Stimulated activated naive CD8-positive, alpha-beta T cell treated with anti-CD3 and anti-CD28 coated beads, Interleukin-15, Interleukin-2, amounts not matched to agents 100 U/mL and 50 U/mL, for 24 hours (primary cell): Measurements from ENCODE around the gene GPR37.

Experiments
- ATAC-seq: fragments of 150-1000 bp; cut with Tn5 transposase; one replicate; pipeline ENCODE4 v1.10.0; 2021
- DNase-seq: peaks from one replicate; pipeline ENCODE4 v3.0.0; 2021

GPR37 gene

DNA sequence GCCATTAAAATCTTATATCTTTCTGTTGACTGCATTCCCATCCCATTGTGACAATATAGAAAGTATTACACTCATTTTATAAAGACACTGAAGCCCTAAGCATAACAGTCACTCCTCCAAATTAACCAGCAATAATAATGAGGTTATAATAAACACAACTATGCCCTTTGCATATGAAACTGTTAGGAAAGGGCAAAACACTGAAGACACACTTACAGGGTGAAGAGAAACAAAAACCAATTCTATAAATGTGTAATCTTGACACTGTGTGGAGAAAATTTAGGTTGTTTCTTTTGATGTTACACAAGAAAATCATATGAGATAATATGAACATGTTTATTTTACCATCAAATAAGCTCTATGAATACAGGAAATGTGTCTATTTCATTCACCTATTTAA lies 14.0 kb upstream of the GPR37 start:
- no peak for DNase-seq

DNA sequence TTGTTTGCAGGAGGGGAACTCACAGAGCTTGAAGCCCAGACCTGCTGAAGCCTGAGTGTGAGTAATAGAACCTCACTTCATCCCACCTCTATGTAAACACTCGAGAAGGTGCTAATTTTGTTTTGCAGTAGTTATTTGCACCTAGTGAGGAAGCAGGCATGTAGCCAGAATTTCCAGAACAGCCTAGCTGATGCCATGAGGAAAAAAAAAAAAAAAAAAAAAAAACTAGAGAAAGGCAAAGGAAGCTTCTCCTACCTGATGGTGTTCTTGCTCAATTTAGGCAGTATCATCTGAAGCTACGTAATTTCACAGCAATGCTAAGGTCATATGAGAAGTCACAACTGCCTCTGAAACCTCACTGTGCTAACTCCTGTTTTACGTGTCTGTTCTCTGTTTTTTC lies 13.6 kb upstream of the GPR37 start:
- ATAC-seq = no peak
- no peak for DNase-seq

More for the DNA sequence above, 14.0 kb upstream of the GPR37 start:
- no peak for ATAC-seq

DNA sequence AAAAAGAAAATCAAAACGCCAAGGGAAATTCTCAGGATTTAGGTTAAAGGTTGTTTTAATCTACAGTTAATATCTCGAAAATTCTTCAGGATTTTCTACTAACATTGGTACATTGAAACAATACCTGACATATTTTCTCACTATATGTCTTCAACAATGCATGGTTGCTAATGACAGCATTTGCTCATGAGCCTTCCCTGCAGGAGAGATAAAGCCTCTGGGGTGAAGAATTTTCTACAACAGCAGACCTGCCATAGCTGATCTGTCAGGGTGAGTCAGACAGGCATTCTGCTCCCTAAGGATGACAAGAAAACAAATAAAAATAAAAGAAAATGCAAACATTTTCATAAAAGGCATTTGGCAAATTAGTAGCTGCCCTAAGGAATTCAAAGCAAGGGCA lies 11.7 kb upstream of the GPR37 start:
- DNase-seq (no peak), ATAC-seq (no peak)

DNA sequence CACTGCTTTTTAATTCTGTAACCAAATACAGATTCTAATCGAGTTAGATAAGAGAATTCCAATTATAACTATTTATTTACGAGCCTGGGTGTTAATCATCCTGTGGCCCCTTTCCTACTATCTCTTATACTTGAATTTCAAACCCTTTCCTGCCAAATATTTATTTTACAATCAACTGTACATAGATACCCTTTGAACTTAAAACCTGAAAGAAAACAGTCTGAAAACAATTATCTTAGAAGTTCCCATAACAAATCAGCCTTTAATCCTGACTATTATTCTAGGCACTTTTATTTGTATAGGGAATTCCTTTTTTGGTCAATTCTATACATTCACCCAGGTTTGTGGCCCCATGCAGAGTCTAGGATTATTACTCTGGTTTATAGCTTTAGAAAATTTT lies 10.6 kb upstream of the GPR37 start:
- ATAC-seq (no peak), DNase-seq (no peak)

DNA sequence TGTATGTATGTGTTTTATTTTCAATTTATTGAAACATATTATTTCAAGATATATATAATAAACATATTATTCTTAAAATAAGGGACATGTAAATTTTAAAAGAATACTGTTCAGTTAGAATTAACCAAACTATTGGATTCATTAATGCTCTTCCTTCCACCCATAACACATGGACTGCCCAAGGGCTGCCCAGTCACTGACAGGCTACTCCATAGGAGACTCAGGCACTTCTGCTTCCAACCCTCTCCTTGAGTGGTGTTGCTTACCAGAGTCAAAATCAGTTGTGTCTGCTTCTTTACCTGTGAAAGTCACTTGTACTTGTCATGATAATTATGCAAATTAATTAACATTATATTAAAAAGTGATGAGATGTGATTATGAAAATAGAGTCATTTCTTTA lies 9.8 kb upstream of the GPR37 start:
- DNase-seq (no peak), ATAC-seq (no peak)

DNA sequence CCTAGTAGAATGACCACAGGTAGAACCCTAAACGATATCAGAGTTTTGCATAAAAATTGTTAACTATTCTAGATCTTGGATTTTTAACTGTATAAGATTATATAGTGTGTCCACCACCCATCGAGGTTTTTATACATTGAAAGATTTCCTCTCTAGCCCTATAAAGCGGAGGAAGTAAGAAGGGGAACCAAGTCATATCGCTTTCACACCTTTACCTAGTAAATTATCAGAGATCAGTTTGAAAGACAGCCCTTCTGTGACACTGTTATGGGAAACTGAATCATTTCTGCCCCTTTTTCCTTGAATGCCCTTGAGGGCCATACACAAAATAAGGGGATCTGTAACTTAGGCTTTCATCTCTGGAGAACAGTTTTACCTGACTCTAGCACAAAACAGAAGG lies 8.3 kb upstream of the GPR37 start:
- DNase-seq (no peak), ATAC-seq (no peak)

DNA sequence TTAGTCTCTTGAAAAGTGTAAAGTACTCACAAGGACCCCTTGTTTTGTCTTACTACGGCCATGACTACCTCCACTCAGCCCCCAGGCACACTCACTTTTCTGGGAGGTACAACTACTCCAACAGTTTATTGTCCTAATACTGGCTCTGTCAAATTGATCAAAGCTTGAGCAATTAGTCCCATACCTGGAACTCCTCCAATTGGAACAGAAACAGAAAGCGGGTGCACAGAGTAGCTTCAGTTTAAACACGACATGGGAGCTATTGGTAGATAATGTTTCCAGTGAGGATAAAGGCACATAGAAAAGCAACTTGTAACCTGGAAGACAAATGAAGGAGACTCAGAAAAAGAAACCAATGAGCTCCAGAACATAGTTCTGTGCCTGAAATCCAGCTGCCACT lies 7.7 kb upstream of the GPR37 start:
- ATAC-seq (no peak), DNase-seq (no peak)

DNA sequence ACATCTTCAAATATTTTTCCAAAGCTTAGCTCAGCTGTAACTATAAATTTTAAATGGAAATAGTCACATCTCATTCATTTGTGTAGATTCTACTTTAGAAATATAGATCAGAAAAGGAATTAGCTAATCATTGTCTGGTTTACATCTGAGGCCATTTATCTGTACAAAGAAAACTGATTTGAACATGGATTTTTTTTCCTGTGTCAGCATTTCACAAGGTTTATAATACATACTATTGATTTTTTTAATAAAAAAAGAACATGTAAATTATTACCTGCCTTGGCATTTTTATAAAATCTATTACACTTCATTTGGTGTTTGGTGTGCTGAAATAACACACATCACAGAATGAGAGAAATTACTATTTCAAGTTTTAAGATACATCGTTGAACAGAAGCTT lies 3.5 kb upstream of the GPR37 start:
- ATAC-seq = no peak

DNA sequence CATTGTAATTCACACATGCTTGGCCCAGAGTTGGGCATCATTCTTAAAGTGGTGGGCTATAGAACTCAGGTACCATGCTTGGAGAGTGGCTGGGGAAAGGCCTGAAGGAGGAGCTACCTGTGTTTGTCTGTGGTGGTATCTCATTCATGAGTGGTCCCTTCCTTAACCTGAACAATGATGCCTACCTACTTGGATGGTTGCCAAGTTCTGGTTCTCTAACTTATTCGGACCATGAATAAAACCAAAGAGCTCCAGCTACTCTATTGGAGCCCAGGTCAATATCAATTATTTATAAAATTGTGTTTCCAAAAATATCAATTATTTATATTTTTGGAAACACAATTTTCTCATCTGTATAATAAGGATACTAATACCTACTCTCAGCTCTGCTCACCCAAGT lies 2.9 kb upstream of the GPR37 start:
- DNase-seq = no peak
- no peak for ATAC-seq

More for the DNA sequence above, 3.5 kb upstream of the GPR37 start:
- DNase-seq = no peak

DNA sequence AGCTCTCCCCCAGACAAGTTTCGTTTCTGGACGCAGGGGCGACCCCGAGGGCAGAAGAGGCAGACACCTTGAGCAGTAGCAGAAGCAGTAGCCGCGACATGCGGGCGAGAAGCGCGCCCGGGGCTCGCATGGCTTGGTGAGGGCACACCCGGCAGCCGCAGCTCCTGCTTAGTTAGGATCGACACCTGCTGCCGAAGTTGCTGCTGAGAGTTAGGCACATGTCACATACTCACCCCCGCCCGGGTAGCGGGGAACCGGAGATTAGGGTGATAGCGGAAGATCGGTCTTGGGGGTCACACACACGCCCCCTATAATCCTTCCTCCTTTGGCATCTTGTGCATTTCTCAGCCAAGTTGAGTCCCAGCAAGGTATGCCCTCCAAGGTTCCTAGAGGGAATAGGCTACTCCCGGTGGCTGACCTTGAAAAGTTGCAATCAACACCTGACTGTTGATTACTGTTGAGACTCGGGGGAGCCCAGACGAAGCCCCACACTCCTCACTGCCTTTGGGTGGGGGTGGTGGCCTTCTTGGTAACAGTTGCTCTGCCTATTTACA lies 668 bp downstream of the GPR37 start:
- DNase-seq (peak; percentile 16), ATAC-seq (peak; percentile 30)

DNA sequence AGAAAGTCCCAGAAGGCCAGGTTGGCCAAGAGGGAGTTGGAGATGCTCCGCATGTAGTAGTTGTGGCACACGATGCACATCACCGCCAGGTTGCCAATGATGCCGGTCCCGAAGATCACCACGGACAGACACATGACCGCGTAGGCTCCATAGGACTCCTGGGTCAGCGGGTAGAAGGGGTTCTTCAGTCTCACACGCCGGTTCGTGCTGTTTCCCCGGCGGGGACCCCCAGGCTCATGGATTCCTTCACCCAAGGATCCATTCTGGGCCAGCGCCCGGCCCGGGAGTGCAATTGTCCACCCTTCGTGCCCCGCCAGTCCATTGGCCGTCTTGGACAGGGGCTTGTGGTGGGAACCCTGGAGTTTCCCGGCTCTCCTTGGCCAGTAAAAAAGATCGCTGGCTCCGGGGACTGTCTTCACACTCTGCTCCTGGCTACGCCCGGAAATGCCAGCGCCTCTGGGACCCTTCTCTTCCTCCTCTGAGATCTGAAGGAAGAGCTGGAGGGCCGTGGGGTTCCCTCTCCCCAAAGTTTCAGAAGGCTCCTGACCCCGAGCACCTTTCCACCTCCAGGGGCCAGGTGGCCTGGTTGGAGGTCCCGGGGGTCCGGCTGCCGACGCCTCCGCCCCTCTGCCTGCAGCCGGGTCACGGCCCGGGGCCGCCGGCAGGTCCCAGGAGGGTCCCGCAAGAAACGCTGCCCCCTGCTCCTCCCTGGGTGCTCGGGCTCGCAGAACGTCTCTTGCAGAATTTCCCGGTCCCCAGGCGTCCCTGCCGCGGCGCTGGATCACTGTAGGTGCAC lies 1.3 kb downstream of the GPR37 start:
- DNase-seq (no peak), ATAC-seq (no peak)

DNA sequence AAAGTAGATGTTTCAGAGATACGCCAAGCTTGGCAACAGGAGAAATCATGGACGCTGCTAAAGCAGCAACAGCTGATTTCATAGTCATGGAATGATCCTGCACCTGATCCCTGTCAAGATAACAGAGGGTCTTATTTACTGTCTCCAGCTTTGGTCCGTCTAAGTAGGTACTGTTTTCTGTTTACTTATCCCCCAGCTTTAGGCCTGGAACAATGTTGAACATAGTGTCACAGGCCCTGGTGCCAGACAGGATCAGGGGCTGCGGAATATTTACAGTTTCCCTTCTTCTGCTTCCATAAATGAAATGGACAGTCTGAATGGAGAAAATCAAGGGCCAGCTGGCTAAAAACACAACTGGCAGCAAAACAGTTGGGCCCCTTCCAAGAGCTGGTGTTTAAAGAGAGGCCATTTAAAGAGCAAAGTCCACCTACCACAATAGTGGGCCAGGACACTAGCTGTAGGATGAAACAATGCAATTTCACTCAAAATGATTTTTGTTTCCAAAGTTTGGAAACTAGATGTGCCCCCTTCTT lies 2.9 kb downstream of the GPR37 start:
- DNase-seq (no peak), ATAC-seq (no peak)

DNA sequence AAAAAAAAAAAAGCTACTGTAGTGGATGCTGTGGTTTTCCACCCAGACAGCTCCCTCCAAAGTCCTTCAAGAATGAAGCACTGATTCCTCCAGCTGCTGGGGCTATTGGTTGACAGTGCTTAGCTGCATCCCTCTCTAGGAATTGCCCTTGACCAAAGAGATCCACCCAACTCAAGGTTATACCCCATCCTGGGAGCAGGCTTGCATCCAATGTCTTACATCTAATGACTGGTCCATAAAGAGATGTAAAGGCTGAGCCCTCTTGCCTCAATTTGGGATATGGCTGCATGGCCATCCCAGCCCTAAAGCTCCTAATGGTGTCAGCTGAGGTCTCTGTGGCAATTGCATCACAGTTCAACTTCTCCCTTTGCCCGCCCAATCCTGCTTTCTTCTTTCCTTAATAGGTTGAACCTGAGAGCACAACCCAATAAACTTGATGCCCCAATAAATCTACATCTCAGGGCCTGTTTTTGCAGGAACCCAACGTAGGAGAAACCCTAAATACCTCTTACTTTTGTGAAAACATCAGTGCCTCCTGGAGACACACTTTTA lies 4.4 kb downstream of the GPR37 start:
- DNase-seq = no peak
- ATAC-seq = no peak

DNA sequence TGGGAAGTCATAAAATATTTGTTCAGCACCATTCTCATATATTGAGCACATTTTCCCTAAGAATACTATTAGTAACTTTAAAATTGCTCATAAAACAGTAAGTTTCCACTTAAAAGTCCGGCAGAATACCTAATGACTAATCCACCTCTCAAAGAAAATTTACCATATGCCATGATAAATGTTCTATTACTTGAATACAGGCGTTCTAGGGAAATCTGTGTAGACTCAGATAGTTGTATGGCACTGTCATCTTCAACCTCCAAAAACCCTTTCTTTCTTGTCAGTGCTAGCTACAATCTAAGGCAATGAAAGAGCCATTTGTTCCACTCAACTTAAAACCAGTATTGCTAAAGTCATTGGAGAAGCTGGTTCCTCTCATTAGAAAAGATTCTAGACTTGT lies 7.3 kb downstream of the GPR37 start:
- DNase-seq = no peak
- no peak for ATAC-seq

DNA sequence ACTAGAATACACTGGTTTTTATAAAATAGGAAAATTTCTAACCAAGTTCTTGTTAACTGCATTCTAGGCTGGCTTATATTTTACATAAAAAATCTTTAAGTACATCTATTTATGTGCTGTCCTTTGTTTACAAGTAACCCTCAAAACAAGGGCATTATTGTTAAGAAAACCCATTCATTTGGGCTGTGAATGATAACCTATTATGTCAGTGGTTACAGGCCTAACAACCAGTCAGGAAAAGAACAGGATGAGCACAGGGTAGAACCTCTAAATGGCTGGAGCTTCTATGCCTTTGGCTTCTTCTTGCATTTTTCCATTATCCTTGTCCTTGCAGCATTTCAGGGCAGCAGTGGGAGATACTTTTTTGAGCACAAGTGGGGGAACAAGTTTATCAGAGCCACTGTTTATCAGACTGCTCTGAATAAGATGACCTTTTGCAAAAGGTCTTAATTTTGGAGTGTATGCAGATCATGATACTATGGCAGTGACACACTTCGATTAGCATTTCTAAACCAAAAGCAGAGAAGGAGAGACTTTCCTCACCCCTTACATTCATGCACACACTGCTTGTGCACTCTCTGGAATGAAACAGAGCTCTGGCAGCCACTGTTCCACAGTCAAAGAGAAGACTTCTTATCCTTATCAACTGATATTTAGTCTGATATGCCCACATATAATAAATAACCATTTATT lies 10.9 kb downstream of the GPR37 start:
- ATAC-seq = no peak
- DNase-seq = no peak

DNA sequence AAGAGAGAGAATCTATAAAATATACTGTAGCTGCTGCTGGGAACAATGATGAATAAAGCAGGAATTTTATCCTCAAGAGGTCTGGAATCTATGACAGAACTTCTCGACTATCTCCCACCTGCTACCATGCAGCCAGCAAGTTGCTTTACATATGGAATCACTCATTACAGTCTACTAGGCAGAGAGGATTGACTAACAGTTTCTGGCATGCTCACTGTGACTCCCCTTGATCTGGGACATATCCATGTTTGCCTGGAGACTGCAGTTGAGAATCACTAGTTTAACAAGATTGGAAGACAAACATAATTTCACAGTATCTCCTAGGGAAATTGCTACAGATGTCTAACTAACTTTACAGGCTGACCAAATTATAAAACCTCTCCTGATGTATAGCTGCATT lies 13.3 kb downstream of the GPR37 start:
- no peak for DNase-seq
- no peak for ATAC-seq

DNA sequence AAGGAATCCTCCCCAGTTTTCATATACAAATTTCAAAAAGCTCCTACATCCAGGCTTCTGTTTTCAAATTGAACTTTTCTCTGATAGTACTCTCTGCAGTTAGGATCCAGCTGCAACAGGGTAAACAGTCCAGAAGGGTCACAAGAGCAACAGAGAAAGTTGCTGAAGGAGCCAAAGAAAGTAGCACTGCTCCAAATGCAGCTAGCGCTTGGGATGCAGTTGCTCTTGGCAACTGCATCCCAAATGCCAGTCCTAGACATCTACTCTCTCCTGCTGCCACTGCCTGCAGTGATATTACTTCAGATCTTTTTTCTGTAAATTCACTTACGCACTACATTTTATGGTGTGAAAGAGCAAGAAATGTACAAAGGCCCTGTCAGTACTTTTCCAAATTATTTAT lies 14.6 kb downstream of the GPR37 start:
- ATAC-seq = no peak

DNA sequence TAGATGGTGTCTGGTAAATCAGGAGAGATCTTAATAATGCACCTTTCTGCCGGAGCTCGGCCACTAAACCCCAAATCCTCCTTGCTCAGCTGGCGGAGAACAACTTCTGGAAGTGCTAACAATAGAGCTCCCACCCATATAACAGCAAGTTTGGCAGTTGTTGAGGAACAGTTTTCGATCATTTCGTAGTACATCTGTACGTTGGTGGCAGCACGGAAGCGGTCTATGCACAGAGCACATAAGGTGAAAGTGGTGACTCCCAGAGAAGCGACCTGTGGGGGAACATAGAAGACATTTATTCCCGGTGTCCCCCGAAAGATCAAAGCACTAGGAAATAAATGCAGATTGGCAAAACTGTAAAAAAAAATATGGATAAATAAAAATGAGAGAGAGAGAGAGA lies 18.5 kb downstream of the GPR37 start:
- ATAC-seq (no peak), DNase-seq (no peak)

More for the DNA sequence above, 14.6 kb downstream of the GPR37 start:
- DNase-seq = no peak

DNA sequence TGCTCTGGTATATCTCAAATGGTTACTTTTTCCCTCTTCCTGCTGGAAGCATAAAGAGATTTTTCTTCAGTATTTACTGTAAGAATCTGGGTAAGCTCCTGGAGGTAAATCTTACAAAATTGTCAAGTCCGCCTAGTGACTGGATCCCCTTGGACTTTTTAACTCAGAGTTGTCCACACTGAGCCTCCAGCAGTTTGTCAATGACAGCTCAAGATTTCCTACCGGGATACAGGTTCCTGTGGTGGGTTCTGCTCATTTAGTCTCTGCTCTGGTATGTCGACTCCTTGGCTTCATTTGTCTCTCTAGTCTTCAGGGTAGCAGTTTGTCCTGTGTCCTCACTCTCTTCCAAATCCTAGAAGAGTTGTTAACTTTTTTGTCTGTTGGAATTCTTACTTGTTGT lies 27.0 kb downstream of the GPR37 start:
- DNase-seq = no peak
- no peak for ATAC-seq

DNA sequence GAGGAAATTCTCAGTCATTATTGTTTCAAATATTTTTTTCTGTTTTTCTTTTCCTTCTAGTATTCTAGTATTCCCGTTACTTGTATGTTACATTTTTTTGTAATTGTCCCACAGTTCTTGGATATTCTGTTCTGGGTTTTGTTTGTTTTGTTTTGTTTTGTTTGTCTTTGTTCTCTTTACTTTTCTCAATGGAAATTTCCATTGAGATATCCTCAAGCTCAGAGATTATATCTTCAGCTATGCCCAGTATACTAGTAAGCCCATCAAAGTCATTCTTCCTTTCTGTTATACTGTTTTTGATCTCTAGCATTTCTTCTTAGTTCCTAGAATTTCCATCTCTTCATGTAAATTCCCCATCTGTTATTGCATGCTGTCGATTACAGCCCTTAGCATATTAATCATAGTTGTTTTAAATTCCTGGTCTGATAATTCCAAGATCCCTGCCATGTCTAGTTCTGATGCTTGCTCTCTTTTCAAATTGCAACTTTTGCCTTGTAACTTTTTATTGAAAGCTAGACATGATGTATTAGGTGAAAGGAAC lies 27.8 kb downstream of the GPR37 start:
- ATAC-seq (no peak), DNase-seq (no peak)

DNA sequence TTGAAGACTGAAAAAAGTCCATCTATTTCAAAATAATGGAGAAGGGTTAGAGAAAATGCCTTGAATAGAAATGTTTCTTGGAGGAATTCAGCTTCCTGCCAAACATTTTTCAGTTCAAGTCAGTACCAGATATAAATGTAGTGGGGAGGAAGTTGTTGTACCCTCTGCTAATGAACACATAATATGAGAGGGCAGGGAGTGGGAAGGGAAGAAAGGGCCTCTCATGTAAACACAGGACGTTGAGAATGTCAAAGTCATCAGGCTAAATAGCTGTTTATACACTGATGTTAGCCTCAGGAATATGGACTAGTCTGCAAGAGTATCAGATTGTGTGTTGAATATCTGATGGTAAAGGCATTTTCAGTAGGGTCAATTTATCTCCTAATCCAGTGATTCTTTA lies 37.0 kb downstream of the GPR37 start:
- no peak for DNase-seq
- ATAC-seq = no peak

DNA sequence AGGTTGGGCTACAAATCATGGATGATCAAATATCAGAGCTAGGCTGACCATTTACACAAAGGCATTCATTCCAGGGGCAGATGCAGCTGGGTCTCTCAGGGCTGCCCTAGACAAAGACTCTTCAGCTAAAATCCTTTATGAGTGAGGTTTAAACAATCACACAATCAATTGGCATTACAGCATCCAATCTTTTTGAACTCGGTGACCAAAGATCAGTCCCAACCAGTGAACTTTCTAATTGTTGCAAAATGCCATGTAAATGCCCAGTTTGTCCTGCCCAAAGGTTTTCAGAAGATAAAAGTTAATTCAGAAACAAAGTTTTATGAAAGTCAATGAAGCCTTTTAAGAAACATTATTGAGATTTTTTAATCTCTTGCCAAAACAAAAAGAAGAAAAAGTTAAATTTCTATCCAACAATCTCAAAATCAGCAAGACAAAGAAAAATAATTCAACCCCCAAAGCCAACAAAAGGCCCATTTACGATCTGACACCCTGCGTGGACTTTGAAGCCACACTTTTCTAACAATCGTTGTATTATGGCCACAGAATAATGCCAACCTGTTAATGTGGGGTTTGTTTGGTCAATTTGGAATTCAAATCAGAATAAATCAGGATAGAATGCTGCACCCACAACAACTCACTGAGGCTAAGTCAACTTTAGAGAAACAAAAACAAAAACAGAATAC lies 40.9 kb downstream of the GPR37 start:
- DNase-seq (no peak), ATAC-seq (no peak)
